HFF-Myc (cell line): ENCODE measurements around the gene CNOT6.
A peak's percentile ranks its signal among the peaks of the same experiment; 100 is the strongest.

Source experiments
- DNase-seq: peaks from one replicate; pipeline ENCODE4 v3.0.0-alpha.2; 2011; ENCODE audit warnings: low read depth; ENCODE audit errors: extremely low read depth
- H3K4me3 ChIP-seq: replicated peaks from 2 replicates; pipeline ENCODE4 v1.5.1; 2011; ENCODE audit warnings: low read depth, mild to moderate bottlenecking, control low read depth, low read length
- CTCF ChIP-seq: IDR thresholded peaks from 2 replicates; pipeline ENCODE4 v1.5.1; 2012; ENCODE audit warnings: mild to moderate bottlenecking, low read depth, low read length, control low read depth; ENCODE audit errors: missing control alignments

The CNOT6 gene

GRCh38 chr5:180618829-180619562 is 124.8 kb downstream of the CNOT6 start:
- TF ChIP-seq CTCF, result peak; percentile 41
- H3K4me3 ChIP-seq, result peak overlapping the region; percentile 28
- DNase-seq, result no peak

DNA sequence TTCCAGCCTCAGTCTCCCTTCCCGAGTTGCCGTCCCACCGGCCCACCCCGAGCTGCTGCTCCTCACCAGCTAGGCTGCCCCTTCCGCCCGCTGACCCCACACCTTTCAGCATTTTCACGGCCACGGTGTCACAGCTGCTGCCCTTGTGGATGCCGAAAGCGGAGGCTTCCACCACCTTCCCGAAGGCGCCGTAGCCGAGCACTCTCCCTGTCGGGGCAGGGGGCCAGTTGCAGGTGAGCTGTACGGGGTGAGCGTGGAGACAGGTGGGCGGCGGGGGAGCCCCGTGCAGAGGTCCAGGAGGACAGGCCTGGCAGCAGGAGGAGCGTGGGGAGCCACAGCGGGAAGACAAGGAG is 125.4 kb downstream of the CNOT6 start:
- no peak overlapping the region for H3K4me3 ChIP-seq

DNA sequence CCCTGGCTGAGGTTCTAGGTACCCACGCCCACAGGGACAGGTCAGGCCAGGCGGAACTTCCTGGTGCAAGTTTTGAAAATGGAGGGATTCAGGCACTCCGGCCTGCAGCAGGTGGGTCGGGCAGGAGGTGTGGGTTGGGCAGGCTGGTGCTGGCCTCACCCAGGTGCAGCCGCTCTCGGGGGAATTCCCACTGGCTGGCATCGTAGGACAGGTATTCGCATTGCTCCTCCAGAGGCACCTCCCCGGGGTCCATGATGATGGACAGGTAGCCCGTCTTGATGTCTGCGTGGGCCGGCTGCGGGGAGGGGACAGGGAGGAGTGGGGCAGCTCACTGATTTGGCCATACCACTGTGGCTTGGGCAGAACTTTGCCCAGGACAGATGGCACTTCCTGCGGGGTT is 125.8 kb downstream of the CNOT6 start:
- DNase-seq, result no peak
- H3K4me3 ChIP-seq, result no peak overlapping the region
- TF ChIP-seq CTCF, result no peak

More for the DNA sequence above, 125.4 kb downstream of the CNOT6 start:
- no peak for TF ChIP-seq CTCF
- no peak for DNase-seq

GRCh38 chr5:180621311-180621710 is 127.1 kb downstream of the CNOT6 start:
- H3K4me3 ChIP-seq, result no peak overlapping the region
- no peak for TF ChIP-seq CTCF
- no peak for DNase-seq

- H3K4me3 ChIP-seq, result no peak overlapping the region
- DNase-seq, result no peak
- TF ChIP-seq CTCF, result no peak
These were observed 128.7 kb downstream of the CNOT6 start for GRCh38 chr5:180622910-180623309.

DNA sequence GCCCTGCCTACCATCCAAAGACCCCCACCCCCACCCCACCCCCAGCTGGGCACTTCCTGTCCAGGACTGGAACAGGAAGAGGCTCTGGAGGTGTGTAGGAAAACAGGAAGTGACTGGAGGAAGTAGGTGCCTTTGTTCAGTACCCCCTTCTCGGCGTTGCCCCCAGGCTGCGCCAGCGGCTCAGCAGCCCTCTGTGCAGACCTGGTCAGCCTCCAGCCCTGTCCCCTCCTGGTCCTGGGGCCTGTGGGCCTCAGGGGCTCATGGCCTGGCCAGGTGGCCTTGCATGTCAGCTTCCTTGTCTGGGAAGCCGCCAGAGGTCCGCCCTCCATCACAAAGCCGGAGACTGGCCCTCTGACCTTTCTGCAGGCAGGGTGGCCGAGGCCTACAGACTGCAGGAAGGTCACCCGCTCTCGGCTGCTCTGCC is 129.2 kb downstream of the CNOT6 start:
- no peak for TF ChIP-seq CTCF
- DNase-seq, result no peak
- no peak overlapping the region for H3K4me3 ChIP-seq

- no peak for DNase-seq
- no peak overlapping the region for H3K4me3 ChIP-seq
- no peak for TF ChIP-seq CTCF
These were observed 129.7 kb downstream of the CNOT6 start for GRCh38 chr5:180623844-180624243.
